ENCODE results near the gene COX19.
A peak's percentile ranks its signal among the peaks of the same experiment; 100 is the strongest.
"Not testable (repeated sequence)": the region's sequence is repeated elsewhere in the genome, so short reads cannot be mapped to it uniquely, and the experiment has no call there.

Gene COX19

DNA sequence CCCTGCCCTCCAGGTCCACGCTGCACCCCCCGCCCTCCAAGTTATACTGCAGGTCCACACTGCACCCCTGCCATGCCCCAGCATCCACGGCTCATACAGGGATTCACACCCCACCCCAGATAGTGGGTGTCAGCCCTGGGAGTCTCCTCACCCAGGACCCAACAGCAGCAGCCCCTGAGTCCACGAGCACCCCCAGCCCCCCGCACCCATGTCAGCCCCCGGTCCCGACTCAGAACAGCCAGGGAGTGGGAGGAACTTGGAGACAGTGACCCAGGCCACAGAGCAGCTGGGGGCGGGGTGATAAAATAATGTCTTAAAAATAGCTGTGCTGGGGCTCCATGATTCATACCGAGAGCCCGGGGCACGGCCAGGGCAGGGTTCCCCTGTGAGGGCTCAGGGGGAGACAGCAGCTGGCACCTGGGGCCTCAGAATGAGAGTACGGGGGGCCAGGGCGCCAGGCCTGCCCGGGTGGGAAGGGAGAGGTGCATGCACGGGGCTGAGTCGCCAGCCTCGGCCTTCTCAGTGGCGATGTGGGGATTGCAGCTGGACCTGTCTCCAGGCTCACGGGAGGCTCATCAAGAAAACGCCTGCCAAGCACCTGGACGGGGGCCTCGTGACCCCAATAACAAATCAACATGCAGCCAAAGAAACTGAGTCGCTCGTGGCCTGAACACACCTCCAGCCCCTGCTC, 50.7 kb downstream of the COX19 start:
- H3K4me3 ChIP-seq (replicated peaks; ENCODE audit: low read depth, low read length): peak overlapping the region; percentile 67
- no peaks in the 10 kb centered on the region for H3K27me3 ChIP-seq (replicated peaks; ENCODE audit: control insufficient read depth, insufficient read depth, low read length)
- no peaks in the 10 kb centered on the region; the same call in none of the 2 replicates for H3K36me3 ChIP-seq (ENCODE audit: control insufficient read depth, insufficient read depth, low read length)
- TF ChIP-seq CTCF (IDR thresholded peaks at IDR 0.05; ENCODE audit: insufficient read depth, low read length, poor library complexity, severe bottlenecking): no peak
- peak; percentile 86 for DNase-seq (ENCODE audit: extremely low read depth, insufficient read length)

DNA sequence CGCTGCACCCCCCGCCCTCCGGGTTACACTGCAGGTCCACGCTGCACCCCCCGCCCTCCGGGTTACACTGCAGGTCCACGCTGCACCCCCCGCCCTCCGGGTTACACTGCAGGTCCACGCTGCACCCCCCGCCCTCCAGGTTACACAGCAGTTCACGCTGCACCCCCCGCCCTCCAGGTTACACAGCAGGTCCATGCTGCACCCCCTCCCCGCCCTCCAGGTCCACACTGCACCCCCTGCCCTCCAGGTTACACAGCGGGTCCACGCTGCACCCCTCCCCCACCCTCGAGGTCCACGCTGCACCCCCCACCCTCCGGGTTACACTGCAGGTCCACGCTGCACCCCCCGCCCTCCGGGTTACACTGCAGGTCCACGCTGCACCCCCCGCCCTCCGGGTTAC, 51.3 kb downstream of the COX19 start:
- not testable (repeated sequence) for H3K27me3 ChIP-seq (replicated peaks; ENCODE audit: control insufficient read depth, insufficient read depth, low read length); H3K36me3 ChIP-seq (ENCODE audit: control insufficient read depth, insufficient read depth, low read length)
- DNase-seq (ENCODE audit: extremely low read depth, insufficient read length): peak; percentile 11
- H3K4me3 ChIP-seq (replicated peaks; ENCODE audit: low read depth, low read length): peak overlapping the region; percentile 67

GRCh38 chr7:923108-924041, 52.0 kb downstream of the COX19 start:
- Histone ChIP-seq H3K36me3 (ENCODE audit: control insufficient read depth, insufficient read depth, low read length) (peaks cover 1% of the 10 kb centered on the region), H3K27me3 (replicated peaks; ENCODE audit: control insufficient read depth, insufficient read depth, low read length) (no peaks in the 10 kb centered on the region), H3K4me3 (replicated peaks; ENCODE audit: low read depth, low read length) (peak overlapping the region; percentile 67)
- DNase-seq (ENCODE audit: extremely low read depth, insufficient read length): peak; percentile 83
- no peak for TF ChIP-seq CTCF (IDR thresholded peaks at IDR 0.05; ENCODE audit: insufficient read depth, low read length, poor library complexity, severe bottlenecking)

GRCh38 chr7:922334-923107, 52.8 kb downstream of the COX19 start:
- peak overlapping the region; percentile 56 for H3K4me3 ChIP-seq (replicated peaks; ENCODE audit: low read depth, low read length)
- H3K27me3 ChIP-seq (replicated peaks; ENCODE audit: control insufficient read depth, insufficient read depth, low read length): no peaks in the 10 kb centered on the region
- DNase-seq (ENCODE audit: extremely low read depth, insufficient read length): peak; percentile 34
- H3K36me3 ChIP-seq (ENCODE audit: control insufficient read depth, insufficient read depth, low read length): peaks cover 1% of the 10 kb centered on the region
- no peak for TF ChIP-seq CTCF (IDR thresholded peaks at IDR 0.05; ENCODE audit: insufficient read depth, low read length, poor library complexity, severe bottlenecking)

DNA sequence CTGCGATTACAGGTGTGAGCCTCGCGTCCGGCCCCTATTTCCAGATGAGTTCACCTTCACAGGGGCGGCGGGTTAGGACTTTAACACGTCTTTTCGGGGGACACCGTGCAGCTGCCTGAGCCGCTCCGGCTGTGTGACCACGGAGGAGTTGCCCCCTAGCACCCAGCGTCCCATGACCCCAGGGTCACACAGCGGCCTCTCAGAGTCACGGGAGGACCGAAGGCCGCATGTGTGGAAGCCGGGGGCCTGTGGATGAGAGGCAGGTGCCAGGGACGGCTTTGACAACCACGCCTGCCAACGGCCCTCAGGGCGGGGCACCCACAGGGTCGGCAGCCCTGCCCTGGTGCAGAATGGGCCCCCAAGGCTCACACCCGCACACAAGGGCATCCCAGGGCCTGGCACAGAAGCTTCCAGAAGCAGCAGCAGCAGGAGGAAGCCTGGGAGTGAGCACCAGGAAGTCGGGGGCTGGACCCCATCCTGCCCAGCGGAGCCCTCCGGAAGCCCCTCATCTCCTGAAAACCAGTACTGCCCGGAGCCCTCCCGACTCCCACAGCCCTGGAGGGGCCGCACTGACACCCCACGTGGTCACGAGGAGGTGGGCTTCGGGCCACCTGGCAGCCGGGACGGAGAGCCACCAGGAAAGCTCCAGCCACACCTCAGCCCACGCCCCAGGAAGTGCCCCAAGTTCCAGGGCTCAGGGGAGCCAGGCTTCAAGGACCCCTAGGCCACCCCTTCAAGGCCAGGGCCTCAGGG, 53.6 kb downstream of the COX19 start:
- H3K4me3 ChIP-seq (replicated peaks; ENCODE audit: low read depth, low read length): no peak overlapping the region
- no peaks in the 10 kb centered on the region for H3K27me3 ChIP-seq (replicated peaks; ENCODE audit: control insufficient read depth, insufficient read depth, low read length)
- no peak for TF ChIP-seq CTCF (IDR thresholded peaks at IDR 0.05; ENCODE audit: insufficient read depth, low read length, poor library complexity, severe bottlenecking)
- DNase-seq (ENCODE audit: extremely low read depth, insufficient read length): peak; percentile 15
- H3K36me3 ChIP-seq (ENCODE audit: control insufficient read depth, insufficient read depth, low read length): peaks cover 1% of the 10 kb centered on the region

All from GM06990 (cell line).